Gastrocnemius medialis (tissue), 4 donors: Measurements from ENCODE around the gene PDIA6.

ENCODE experiments used
- CTCF ChIP-seq, 5 experiments: fragments of 450-650 bp in 3 of 5; fragments of 200-600 bp in 2 of 5; sonication (generic) in 2 of 5; IDR thresholded peaks in 4 of 5; conservative IDR thresholded peaks in 1 of 5; 1 replicate in 4 of 5; 2 replicates in 1 of 5; pipeline ENCODE4 v1.5.1; 2016 to 2019; ENCODE audit warnings: antibody characterized with exemption in 5 of 5, mild to moderate bottlenecking in 3 of 5, moderate library complexity in 3 of 5
- POLR2A ChIP-seq, 2 donors: fragments of 450-650 bp; IDR thresholded peaks; one replicate each; pipeline ENCODE4 v1.6.1; 2017; ENCODE audit warnings: antibody characterized with exemption in 2 of 2, mild to moderate bottlenecking in 2 of 2, moderate library complexity in 2 of 2

GRCh38 chr2:10829299-10829698 is 16.7 kb upstream of the PDIA6 start:
- TF ChIP-seq CTCF (IDR thresholded peaks at IDR 0.05 in 4 of 5, conservative IDR thresholded peaks at IDR 0.05 in 1 of 5) = no peak
- TF ChIP-seq POLR2A (IDR thresholded peaks at IDR 0.05) = no peak
